Renal cortex interstitium (tissue), 11 donors: ENCODE data around the gene ZBTB12. TPM values are rescaled to one million over a fixed set of nuclear protein-coding genes. Genes with fewer than 3 reads are reported as not detected.
"Not testable (repeated sequence)": the region's sequence is repeated elsewhere in the genome, so short reads cannot be mapped to it uniquely, and the experiment has no call there.

Source experiments
- DNase-seq, 11 donors: peaks; one replicate each; pipeline ENCODE4 v3.0.0-alpha.2; 2013; ENCODE audit warnings: low read depth in 9 of 11, low spot score in 4 of 11; ENCODE audit errors: extremely low read depth in 1 of 11
- polyA plus RNA-seq, 3 donors: library from polyadenylated mRNA; unstranded; fragments of 120-200 nt; gene quantifications; one replicate each; pipeline ENCODE4 v1.2.1, GENCODE V29; 2013; ENCODE audit not compliant: insufficient read length in 3 of 3

Gene ZBTB12
- polyA plus RNA-seq, 3 donors: 23.4 to 35.5 (median 23.6) TPM

DNA sequence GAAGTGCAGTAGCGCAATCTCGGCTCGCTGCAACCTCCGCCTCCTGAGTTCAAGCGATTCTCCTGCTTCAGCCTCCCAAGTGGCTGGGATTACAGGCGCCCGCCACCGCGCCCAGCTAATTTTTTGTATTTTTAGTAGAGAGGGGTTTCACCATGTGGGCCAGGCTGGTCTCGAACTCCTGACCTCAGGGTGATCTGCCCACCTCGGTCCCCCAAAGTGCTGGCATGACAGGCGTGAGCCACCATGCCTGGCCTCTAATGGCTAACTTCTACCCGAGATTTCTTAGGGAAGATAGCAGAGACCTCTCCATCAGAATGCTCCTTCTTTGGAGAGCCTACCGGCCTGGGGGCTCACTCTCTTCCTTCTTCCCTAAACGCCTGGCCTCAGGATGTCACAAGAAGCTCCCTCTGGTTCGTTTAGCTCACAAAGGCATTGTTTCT is 37.7 kb downstream of the ZBTB12 start:
- DNase-seq: not testable (repeated sequence)

- peak; percentile 96 to 100 (median 99) for DNase-seq
These were observed 39.3 kb downstream of the ZBTB12 start, which contains the start of gene NEU1 for GRCh38 chr6:31862344-31863235. TSS of gene NEU1 (minus strand) at chr6:31862821. CDS start at chr6:31862776, 45 bp downstream.

- no peak for DNase-seq
These were observed 40.0 kb downstream of the ZBTB12 start for GRCh38 chr6:31861919-31862343.

DNA sequence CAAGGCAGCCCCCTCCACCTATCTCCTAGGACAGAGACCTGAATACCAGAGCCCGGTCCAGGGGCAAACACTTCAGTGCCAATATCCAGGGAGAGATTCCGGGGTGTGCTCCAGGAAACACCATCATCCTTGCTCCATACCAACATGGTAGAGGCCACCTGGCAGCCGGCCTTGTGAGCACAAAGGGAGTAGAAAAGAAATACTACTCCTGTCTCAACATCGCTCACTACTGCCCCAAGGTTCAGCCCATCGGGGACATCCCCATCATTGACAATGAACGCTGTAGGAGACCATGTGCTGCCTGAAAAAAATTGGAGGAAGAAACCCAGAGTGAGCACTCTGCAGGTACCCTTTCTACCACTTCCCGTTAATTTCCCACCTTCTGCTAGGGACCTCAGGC is 40.7 kb downstream of the ZBTB12 start:
- no peak for DNase-seq

GRCh38 chr6:31860349-31860748 is 41.5 kb downstream of the ZBTB12 start:
- no peak for DNase-seq

DNA sequence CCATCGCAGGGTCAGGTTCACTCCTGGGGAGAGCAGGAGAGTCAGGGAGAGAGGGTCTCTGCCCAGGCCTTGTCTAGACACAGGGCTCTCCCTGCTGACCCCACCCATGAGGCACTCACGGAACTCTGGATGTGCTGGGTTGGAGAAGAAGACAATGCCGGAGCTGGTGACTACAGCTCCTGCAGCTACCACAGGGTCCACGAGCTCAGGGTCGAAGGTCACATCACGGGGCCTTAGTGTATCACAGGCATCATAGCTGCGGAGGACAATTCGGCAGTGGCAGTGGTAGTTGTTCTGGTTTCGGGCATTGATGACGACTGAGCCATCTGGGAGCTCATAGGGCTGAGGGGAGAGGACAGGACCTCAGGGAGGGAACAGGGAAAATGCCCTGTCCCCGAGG is 42.0 kb downstream of the ZBTB12 start:
- DNase-seq: no peak

DNA sequence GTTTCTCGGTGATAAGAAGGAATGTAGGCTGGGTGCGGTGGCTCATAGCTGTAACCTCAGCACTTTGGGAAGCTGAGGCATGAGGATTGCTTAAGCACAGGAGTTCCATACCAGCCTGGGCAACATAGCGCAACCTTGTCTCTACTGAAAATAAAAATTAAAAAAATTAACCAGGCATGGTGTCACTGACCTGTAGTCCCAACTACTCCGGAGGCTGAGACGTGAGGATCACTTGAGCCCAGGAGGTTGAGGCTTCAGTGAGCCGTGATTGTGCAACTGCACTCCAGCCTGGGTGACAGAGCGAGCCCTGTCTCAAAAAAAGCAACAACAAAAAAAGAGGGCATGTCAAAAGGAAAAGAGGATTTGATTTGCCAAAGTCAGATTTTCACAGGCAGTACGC is 43.2 kb downstream of the ZBTB12 start:
- no peak for DNase-seq

DNA sequence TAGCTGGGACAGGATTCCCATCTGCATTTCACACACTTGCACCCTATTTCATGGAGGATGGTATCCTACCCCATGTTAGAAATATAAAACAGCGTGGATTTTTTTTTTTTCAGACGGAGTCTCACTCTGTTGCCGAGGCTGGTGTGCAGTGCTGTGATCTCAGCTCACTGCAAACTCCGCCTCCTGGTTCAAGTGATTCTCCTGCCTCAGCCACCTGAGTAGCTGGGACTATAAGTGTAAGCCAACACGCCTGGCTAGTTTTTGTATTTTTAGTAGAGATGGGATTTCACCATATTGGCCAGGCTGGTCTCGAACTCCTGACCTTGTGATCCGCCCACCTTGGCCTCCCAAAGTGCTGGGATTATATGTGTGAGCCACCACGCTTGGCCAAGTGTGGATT is 44.1 kb downstream of the ZBTB12 start:
- DNase-seq: not testable (repeated sequence)

GRCh38 chr6:31851980-31852718 is 49.7 kb downstream of the ZBTB12 start:
- not testable (repeated sequence) for DNase-seq

GRCh38 chr6:31851485-31851832 is 50.4 kb downstream of the ZBTB12 start:
- no peak for DNase-seq

GRCh38 chr6:31850765-31851484 is 51.0 kb downstream of the ZBTB12 start:
- DNase-seq: no peak

Other genes starting within 250 kb of the ZBTB12 start
- 100 to 1,000 TPM; 243 to 263 (median 257) TPM for gene BAG6, start 249.4 kb downstream of the ZBTB12 start, polyA plus RNA-seq
- gene APOM, start 246.2 kb downstream of the ZBTB12 start, polyA plus RNA-seq: 100 to 1,000 TPM; 105 to 114 (median 110) TPM
- 10 to 100 TPM; 17.3 to 22.9 (median 18.4) TPM for gene C6orf47, start 241.3 kb downstream of the ZBTB12 start, polyA plus RNA-seq
- gene GPANK1, start 237.1 kb downstream of the ZBTB12 start, polyA plus RNA-seq: 10 to 100 TPM; 28.1 to 33.1 (median 29.9) TPM
- gene CSNK2B, start 236.0 kb downstream of the ZBTB12 start, polyA plus RNA-seq: 100 to 1,000 TPM; 232 to 252 (median 246) TPM
- 10 to 100 TPM; 22.8 to 30.6 (median 25.3) TPM for gene LY6G5B, start 232.1 kb downstream of the ZBTB12 start, polyA plus RNA-seq
- 1 to 10 TPM; 2.4 to 3.5 (median 3.4) TPM for gene LY6G5C, start 221.0 kb downstream of the ZBTB12 start, polyA plus RNA-seq
- 10 to 100 TPM; 52.4 to 70.9 (median 61.6) TPM for gene ABHD16A, start 198.8 kb downstream of the ZBTB12 start, polyA plus RNA-seq
- gene LY6G6F, start 195.2 kb downstream of the ZBTB12 start, polyA plus RNA-seq: 1 to 10 TPM in 1 of 3 donors, under 1 TPM in 2; 0.44 to 1.2 (median 0.73) TPM
- under 1 TPM in 1 of 3 donors, not detected in 2; 0.20 TPM for gene LY6G6D, start 186.7 kb downstream of the ZBTB12 start, polyA plus RNA-seq
- under 1 TPM in 2 of 3 donors, not detected in 1; 0.26 to 0.41 TPM for gene LY6G6C, start 180.3 kb downstream of the ZBTB12 start, polyA plus RNA-seq
- gene MPIG6B, start 178.7 kb downstream of the ZBTB12 start, polyA plus RNA-seq: 1 to 10 TPM; 1.6 TPM
- 100 to 1,000 TPM; 152 to 237 (median 188) TPM for gene DDAH2, start 172.8 kb downstream of the ZBTB12 start, polyA plus RNA-seq
- gene CLIC1, start 165.6 kb downstream of the ZBTB12 start, polyA plus RNA-seq: 100 to 1,000 TPM; 268 to 296 (median 292) TPM
- 10 to 100 TPM; 21.4 to 59.0 (median 22.1) TPM for gene MSH5, start 162.1 kb downstream of the ZBTB12 start, polyA plus RNA-seq
- 10 to 100 TPM in 2 of 3 donors, 1 to 10 TPM in 1; 6.8 to 17.2 (median 10.0) TPM for gene SAPCD1, start 139.4 kb downstream of the ZBTB12 start, polyA plus RNA-seq
- gene VWA7, start 124.8 kb downstream of the ZBTB12 start, polyA plus RNA-seq: 10 to 100 TPM in 1 of 3 donors, 1 to 10 TPM in 2; 7.3 to 13.9 (median 8.5) TPM
- gene VARS1, start 106.3 kb downstream of the ZBTB12 start, polyA plus RNA-seq: 10 to 100 TPM; 58.7 to 72.2 (median 61.2) TPM
- 10 to 100 TPM; 72.1 to 90.4 (median 82.4) TPM for gene LSM2, start 95.1 kb downstream of the ZBTB12 start, polyA plus RNA-seq
- 1 to 10 TPM; 3.3 to 5.0 (median 4.0) TPM for gene HSPA1L, start 86.8 kb downstream of the ZBTB12 start, polyA plus RNA-seq
- gene HSPA1A, start 86.5 kb downstream of the ZBTB12 start, polyA plus RNA-seq: 100 to 1,000 TPM in 2 of 3 donors, 10 to 100 TPM in 1; 84.4 to 121 (median 116) TPM
- 100 to 1,000 TPM; 119 to 167 (median 142) TPM for gene HSPA1B, start 74.3 kb downstream of the ZBTB12 start, polyA plus RNA-seq
- 10 to 100 TPM; 74.6 to 79.3 (median 78.1) TPM for gene NEU1, start 39.3 kb downstream of the ZBTB12 start, polyA plus RNA-seq
- 10 to 100 TPM; 40.7 to 82.8 (median 51.9) TPM for gene SLC44A4, start 23.1 kb downstream of the ZBTB12 start, polyA plus RNA-seq
- 10 to 100 TPM; 74.6 to 98.4 (median 83.9) TPM for gene EHMT2, start 4.4 kb downstream of the ZBTB12 start, polyA plus RNA-seq
- 1 to 10 TPM; 3.0 to 4.2 (median 4.0) TPM for gene C2, start 25.6 kb upstream of the ZBTB12 start, polyA plus RNA-seq
- gene CFB, start 44.0 kb upstream of the ZBTB12 start, polyA plus RNA-seq: 1 to 10 TPM; 5.2 to 8.7 (median 6.6) TPM
- 100 to 1,000 TPM in 1 of 3 donors, 10 to 100 TPM in 2; 89.5 to 103 (median 91.3) TPM for gene NELFE, start 56.9 kb upstream of the ZBTB12 start, polyA plus RNA-seq
- 10 to 100 TPM; 42.3 to 49.0 (median 47.7) TPM for gene SKIC2, start 57.1 kb upstream of the ZBTB12 start, polyA plus RNA-seq
- 10 to 100 TPM; 22.1 to 32.3 (median 31.7) TPM for gene DXO, start 70.1 kb upstream of the ZBTB12 start, polyA plus RNA-seq
- gene C4A, start 80.0 kb upstream of the ZBTB12 start, polyA plus RNA-seq: 10 to 100 TPM; 15.7 to 22.4 (median 22.4) TPM
- gene C4B, start 112.7 kb upstream of the ZBTB12 start, polyA plus RNA-seq: 10 to 100 TPM; 17.4 to 23.3 (median 22.1) TPM
- 1 to 10 TPM in 1 of 3 donors, under 1 TPM in 2; 0.24 to 1.0 (median 0.29) TPM for gene CYP21A2, start 136.3 kb upstream of the ZBTB12 start, polyA plus RNA-seq
- 1 to 10 TPM; 3.4 to 7.9 (median 6.1) TPM for gene TNXB, start 207.3 kb upstream of the ZBTB12 start, polyA plus RNA-seq
- 100 to 1,000 TPM in 1 of 3 donors, 10 to 100 TPM in 2; 87.2 to 104 (median 92.0) TPM for gene ATF6B, start 226.2 kb upstream of the ZBTB12 start, polyA plus RNA-seq
- 1 to 10 TPM; 7.1 to 9.0 (median 8.7) TPM for gene FKBPL, start 228.2 kb upstream of the ZBTB12 start, polyA plus RNA-seq
- 1 to 10 TPM; 2.4 to 4.2 (median 2.6) TPM for gene PRRT1, start 249.9 kb upstream of the ZBTB12 start, polyA plus RNA-seq